ENCODE data around the gene PRSS56.

The PRSS56 gene

GRCh38 chr2:232486558-232487384 lies 33.4 kb upstream of the PRSS56 start:
- no peak for DNase-seq

GRCh38 chr2:232487385-232488096 lies 32.6 kb upstream of the PRSS56 start, which contains the start of gene ECEL1:
ECEL1 (minus strand) TSS chr2:232487834; CDS start chr2:232486653, 1,181 bp downstream.
- DNase-seq = no peak

GRCh38 chr2:232488097-232488711 lies 32.0 kb upstream of the PRSS56 start:
- DNase-seq = no peak

- no peak for DNase-seq
These were observed 31.4 kb upstream of the PRSS56 start for GRCh38 chr2:232488721-232489300.

- no peak for DNase-seq
These were observed 30.5 kb upstream of the PRSS56 start for GRCh38 chr2:232489516-232490220.

GRCh38 chr2:232490221-232491138 lies 29.7 kb upstream of the PRSS56 start:
- DNase-seq = no peak

- DNase-seq = no peak
These were observed 28.9 kb upstream of the PRSS56 start for GRCh38 chr2:232491139-232491780.

GRCh38 chr2:232492236-232492848 lies 27.8 kb upstream of the PRSS56 start:
- DNase-seq = no peak

GRCh38 chr2:232492963-232493700 lies 27.1 kb upstream of the PRSS56 start:
- no peak for DNase-seq

GRCh38 chr2:232493701-232494474 lies 26.3 kb upstream of the PRSS56 start:
- DNase-seq = no peak

- DNase-seq = no peak
These were observed 25.6 kb upstream of the PRSS56 start for GRCh38 chr2:232494542-232494941.

GRCh38 chr2:232495292-232495691 lies 24.9 kb upstream of the PRSS56 start:
- DNase-seq = no peak

- DNase-seq = no peak
These were observed 23.5 kb upstream of the PRSS56 start for GRCh38 chr2:232496501-232497270.

GRCh38 chr2:232497348-232497747 lies 22.8 kb upstream of the PRSS56 start:
- DNase-seq = no peak

- DNase-seq = no peak
These were observed 21.7 kb upstream of the PRSS56 start for GRCh38 chr2:232498452-232498851.

- no peak for DNase-seq
These were observed 18.8 kb upstream of the PRSS56 start for GRCh38 chr2:232501331-232501771.

- no peak for DNase-seq
These were observed 18.3 kb upstream of the PRSS56 start for GRCh38 chr2:232501794-232502390.

- DNase-seq = no peak
These were observed 17.7 kb upstream of the PRSS56 start for GRCh38 chr2:232502511-232502910.
